Inflammatory macrophage treated with lipopolysaccharide for 4 hours (primary cell): Measurements from ENCODE around the gene ZNF70.

Experiments
- DNase-seq: peaks from one replicate; pipeline ENCODE4 v3.0.0-alpha.2; 2020

ZNF70 gene

GRCh38 chr22:23750714-23751440, at the start of gene ZNF70:
Gene ZNF70 (minus strand): TSS chr22:23751112. CDS start chr22:23745140, 5,972 bp downstream.
- peak; percentile 81 for DNase-seq

- DNase-seq = no peak
Observed at GRCh38 chr22:23796461-23796860, 45.5 kb upstream of the ZNF70 start.

GRCh38 chr22:23793326-23793725, 42.4 kb upstream of the ZNF70 start:
- no peak for DNase-seq

- no peak for DNase-seq
Observed at GRCh38 chr22:23791738-23792645, 41.1 kb upstream of the ZNF70 start.

- no peak for DNase-seq
Observed at GRCh38 chr22:23790819-23791737, 40.2 kb upstream of the ZNF70 start.

GRCh38 chr22:23789638-23790037, 38.7 kb upstream of the ZNF70 start:
- DNase-seq = no peak

GRCh38 chr22:23789121-23789520, 38.2 kb upstream of the ZNF70 start:
- DNase-seq = no peak

GRCh38 chr22:23787910-23788309, 37.0 kb upstream of the ZNF70 start:
- DNase-seq = no peak

- peak; percentile 2 for DNase-seq
Observed at GRCh38 chr22:23787600-23787896, 36.6 kb upstream of the ZNF70 start.

GRCh38 chr22:23786752-23787599, 36.1 kb upstream of the ZNF70 start, which contains the start of gene SMARCB1:
Gene SMARCB1 (plus strand): TSS chr22:23786966. CDS start chr22:23787170, 204 bp downstream.
- peak; percentile 91 for DNase-seq

- no peak for DNase-seq
Observed at GRCh38 chr22:23786261-23786710, 35.4 kb upstream of the ZNF70 start.

GRCh38 chr22:23784215-23784732, 33.4 kb upstream of the ZNF70 start:
- no peak for DNase-seq

- DNase-seq = no peak
Observed at GRCh38 chr22:23783265-23784150, 32.6 kb upstream of the ZNF70 start.

- DNase-seq = no peak
Observed at GRCh38 chr22:23782703-23783102, 31.8 kb upstream of the ZNF70 start.

GRCh38 chr22:23782252-23782651, 31.3 kb upstream of the ZNF70 start:
- no peak for DNase-seq

- no peak for DNase-seq
Observed at GRCh38 chr22:23781511-23782183, 30.7 kb upstream of the ZNF70 start.

GRCh38 chr22:23781065-23781464, 30.2 kb upstream of the ZNF70 start:
- no peak for DNase-seq

GRCh38 chr22:23780146-23780748, 29.3 kb upstream of the ZNF70 start:
- no peak for DNase-seq

GRCh38 chr22:23779731-23780130, 28.8 kb upstream of the ZNF70 start:
- no peak for DNase-seq

- no peak for DNase-seq
Observed at GRCh38 chr22:23779083-23779482, 28.2 kb upstream of the ZNF70 start.
